HUES6 (cell line): Measurements from ENCODE around the gene SLFN11.
"Not testable (repeated sequence)": the region's sequence is repeated elsewhere in the genome, so short reads cannot be mapped to it uniquely, and the experiment has no call there.

Experiments
- H3K27ac ChIP-seq: 2 replicates; pipeline ENCODE4 v1.7.0; 2013; ENCODE audit warnings: low read depth, mild to moderate bottlenecking, low read length, inconsistent platforms
- H3K27me3 ChIP-seq: 2 replicates; pipeline ENCODE4 v1.6.1; 2013; ENCODE audit warnings: low read length; ENCODE audit not compliant: control insufficient read depth, insufficient read depth
- H3K36me3 ChIP-seq: 2 replicates; pipeline ENCODE4 v1.6.1; 2013; ENCODE audit warnings: low read length; ENCODE audit not compliant: control insufficient read depth, insufficient read depth
- H3K4me1 ChIP-seq: 2 replicates; pipeline ENCODE4 v1.6.1; 2013; ENCODE audit warnings: low read length; ENCODE audit not compliant: control insufficient read depth, insufficient read depth
- H3K4me3 ChIP-seq: 2 replicates; pipeline ENCODE4 v1.5.1; 2013; ENCODE audit warnings: low read depth, low read length
- H3K9ac ChIP-seq: one replicate; pipeline ENCODE4 v1.6.1; 2013; ENCODE audit warnings: mild to moderate bottlenecking, low read length
- H3K9me3 ChIP-seq: 2 replicates; pipeline ENCODE4 v1.6.1; 2013; ENCODE audit warnings: low read depth, low read length; ENCODE audit not compliant: control insufficient read depth, insufficient read depth

SLFN11 gene

DNA sequence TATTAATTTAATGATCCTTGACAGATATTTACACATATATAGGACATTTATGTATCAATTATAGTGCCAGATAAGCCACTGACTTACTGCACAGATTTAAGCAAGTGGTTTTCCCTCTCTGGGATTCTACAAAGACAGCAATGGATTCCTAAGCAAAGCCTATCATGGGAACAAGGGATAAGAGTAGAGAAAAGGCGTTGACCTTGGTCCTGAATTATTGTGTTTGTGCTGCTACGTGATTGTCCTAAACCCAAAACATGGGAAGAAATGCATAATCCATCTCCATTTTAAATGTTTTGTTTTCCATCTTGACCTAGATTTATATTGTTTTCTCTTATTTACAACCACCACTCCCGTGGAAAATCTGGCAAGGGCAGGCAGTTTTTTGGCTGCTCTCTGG is 14.0 kb downstream of the SLFN11 start:
- H3K9me3 ChIP-seq = no peaks in the 10 kb centered on the region
- H3K4me1 ChIP-seq = no peaks in the 10 kb centered on the region
- no peak overlapping the region for H3K27ac ChIP-seq
- no peak overlapping the region for H3K4me3 ChIP-seq
- H3K27me3 ChIP-seq = peaks cover 35% of the 10 kb centered on the region
- H3K36me3 ChIP-seq = no peaks in the 10 kb centered on the region
- no peak overlapping the region for H3K9ac ChIP-seq

DNA sequence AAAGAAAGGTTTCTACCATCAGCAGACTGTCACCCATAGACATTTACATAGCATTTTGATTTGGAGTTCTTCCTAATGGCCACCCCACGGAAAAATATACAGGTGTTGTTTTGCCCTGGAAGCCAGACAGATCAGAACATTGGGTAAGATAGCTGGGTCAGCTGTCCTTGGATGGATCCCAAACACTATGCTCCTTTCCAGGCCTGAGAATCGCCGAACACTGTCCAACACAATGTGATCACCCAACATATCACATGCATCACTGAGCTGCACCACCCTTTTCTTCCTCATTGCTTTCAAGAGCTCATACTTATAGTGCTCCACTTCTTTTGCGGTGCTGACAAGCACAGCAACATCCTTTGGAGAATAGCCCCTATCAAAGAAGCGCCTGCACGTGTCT is 21.1 kb downstream of the SLFN11 start:
- Histone ChIP-seq H3K4me1 (peaks cover 10% of the 10 kb centered on the region; the same call in 1 of the 2 replicates), H3K9ac (no peak overlapping the region), H3K4me3 (no peak overlapping the region), H3K36me3 (no peaks in the 10 kb centered on the region), H3K27me3 (peaks cover 10% of the 10 kb centered on the region; the same call in 1 of the 2 replicates), H3K9me3 (no peaks in the 10 kb centered on the region), H3K27ac (no peak overlapping the region)

DNA sequence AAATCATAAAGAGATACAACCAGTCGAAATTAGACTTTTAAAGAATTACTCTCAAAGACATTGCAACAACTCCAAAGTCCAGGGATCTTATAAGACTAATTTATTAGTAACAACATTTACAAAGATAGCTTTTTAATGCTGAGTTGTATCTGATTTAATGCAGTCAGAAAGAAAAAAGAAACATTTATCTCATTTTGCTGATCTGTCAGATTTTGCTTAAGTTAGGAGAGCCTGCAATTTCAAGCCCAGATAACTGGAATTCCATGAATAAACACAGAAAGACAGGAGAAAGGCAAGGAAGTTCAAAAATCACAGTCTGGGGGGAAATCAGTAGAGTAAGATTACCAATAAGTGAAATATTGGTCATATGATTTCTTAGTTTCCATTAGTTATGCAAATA is 22.9 kb downstream of the SLFN11 start:
- Histone ChIP-seq H3K9ac (no peak overlapping the region), H3K4me3 (no peak overlapping the region), H3K36me3 (no peaks in the 10 kb centered on the region), H3K4me1 (peaks cover 10% of the 10 kb centered on the region; the same call in 1 of the 2 replicates), H3K27ac (no peak overlapping the region), H3K9me3 (no peaks in the 10 kb centered on the region), H3K27me3 (peaks cover 28% of the 10 kb centered on the region)

DNA sequence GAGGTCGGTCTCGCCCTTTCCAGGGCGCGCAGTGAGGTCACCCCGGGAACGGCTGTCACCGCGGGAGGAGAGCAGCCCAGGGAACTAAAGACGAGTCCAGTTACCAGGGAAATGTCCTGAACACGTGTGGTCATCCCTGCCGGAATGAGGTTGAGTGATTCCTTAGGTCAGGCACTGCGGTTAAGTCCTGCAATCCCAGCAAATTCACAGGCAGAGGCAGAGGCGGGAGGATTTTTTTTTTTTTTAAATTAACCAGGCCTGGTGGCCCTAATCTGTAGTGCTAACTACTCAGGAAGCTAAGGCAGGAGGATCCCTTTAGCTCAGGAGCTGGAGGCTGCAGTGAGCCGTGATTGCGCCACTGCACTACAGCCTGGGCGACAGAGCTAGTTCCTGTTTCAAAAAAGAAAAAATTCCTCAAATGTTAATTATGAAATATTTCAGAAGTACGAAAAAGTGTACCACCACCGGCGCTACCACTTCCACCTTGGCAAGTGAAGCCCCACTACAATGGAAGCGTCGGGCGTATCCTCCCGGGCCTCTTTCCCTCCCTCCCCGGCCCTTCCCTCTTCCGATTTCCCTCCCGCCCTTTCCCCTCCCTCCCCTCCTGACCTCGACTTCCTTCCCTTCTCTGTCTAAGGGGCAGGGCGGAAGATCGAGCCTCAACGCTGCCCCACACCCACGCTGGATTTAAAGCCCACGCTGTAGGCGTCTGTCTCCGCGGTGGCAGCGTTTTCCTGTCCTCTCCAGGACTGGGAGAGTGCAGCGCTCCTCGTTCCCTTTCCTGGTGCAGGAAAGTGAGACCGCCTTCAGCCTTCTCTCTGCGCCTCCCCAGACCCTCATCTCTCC is 27.3 kb downstream of the SLFN11 start:
- peak overlapping the region; percentile 7 for H3K9ac ChIP-seq
- no peaks in the 10 kb centered on the region for H3K36me3 ChIP-seq
- peaks cover 57% of the 10 kb centered on the region for H3K27me3 ChIP-seq
- H3K4me1 ChIP-seq = 0 out of 2 replicates have a peak, but pooled peaks cover 4% of the 10 kb centered on the region
- peak overlapping the region; percentile 73 for H3K4me3 ChIP-seq
- no peak overlapping the region for H3K27ac ChIP-seq
- 0 out of 2 replicates have a peak, but pooled peaks cover 4% of the 10 kb centered on the region for H3K9me3 ChIP-seq

DNA sequence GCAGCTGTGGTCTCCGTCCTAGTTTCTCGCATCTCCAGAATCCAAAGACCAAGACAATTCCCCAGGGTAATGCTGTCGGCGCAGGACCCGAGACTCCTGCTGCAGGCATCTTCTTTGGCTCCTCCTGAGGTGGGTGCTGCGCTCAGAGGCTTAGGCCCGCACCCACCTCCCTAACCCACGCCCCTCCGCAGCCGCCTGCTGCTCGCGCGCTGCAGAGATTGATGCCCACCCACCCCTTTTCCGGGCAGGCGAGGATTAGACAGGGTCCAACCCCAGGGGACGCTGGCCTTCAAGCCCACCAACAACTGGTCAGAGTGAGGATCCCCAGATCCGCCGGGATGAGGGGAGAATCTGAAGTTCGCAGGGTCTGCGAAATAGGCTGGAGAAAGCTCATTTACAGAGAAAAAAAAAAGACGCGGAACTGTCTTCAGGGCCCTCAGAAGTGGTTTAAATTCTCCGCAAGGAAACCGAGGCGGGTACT is 27.9 kb downstream of the SLFN11 start:
- Histone ChIP-seq H3K9ac (no peak overlapping the region), H3K4me3 (peak overlapping the region; percentile 73), H3K27me3 (peaks cover 57% of the 10 kb centered on the region), H3K36me3 (no peaks in the 10 kb centered on the region), H3K4me1 (no peaks in the 10 kb centered on the region), H3K27ac (no peak overlapping the region), H3K9me3 (0 out of 2 replicates have a peak, but pooled peaks cover 4% of the 10 kb centered on the region)

DNA sequence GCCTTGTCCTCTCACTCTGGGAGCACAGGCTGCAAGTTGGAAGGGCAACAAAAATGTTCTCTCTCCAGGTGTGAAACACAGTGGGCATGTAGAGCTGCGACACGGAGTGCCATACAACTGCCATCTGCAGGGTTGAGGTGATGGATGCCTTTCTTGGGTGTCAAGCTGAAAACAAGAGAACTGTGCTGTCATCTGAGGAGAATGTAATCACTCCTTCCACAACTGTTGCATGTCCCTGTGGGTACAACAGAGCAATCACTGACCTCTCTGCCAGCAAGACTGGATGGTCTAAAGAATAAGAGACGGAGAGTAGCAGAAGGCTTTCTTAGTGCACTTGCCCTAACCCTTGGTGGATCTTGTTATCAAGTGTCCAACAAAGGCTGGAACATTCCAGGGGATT is 29.2 kb downstream of the SLFN11 start:
- Histone ChIP-seq H3K27ac (no peak overlapping the region), H3K9me3 (0 out of 2 replicates have a peak, but pooled peaks cover 4% of the 10 kb centered on the region), H3K27me3 (peaks cover 57% of the 10 kb centered on the region), H3K4me3 (no peak overlapping the region), H3K36me3 (no peaks in the 10 kb centered on the region), H3K9ac (no peak overlapping the region), H3K4me1 (no peaks in the 10 kb centered on the region)

DNA sequence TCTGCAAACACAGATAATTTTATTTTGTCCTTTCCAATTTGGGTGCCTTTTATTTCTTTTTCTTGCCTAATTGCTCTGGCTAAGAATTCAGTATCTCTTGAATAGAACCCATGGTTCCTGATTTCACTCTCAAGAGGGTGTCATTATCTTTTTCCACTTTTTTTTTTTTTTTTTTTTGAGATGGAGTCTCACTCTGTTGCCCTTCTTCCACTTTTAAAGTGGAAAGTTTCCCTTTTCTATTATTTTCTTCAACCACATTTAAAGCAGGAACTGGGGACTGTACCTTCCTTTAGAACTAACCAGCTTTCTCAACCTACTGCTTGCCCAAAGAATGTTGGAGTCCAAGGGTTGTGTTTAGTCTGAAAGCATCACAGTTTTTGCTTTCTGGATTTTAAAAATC is 31.1 kb downstream of the SLFN11 start:
- no peak overlapping the region for H3K4me3 ChIP-seq

DNA sequence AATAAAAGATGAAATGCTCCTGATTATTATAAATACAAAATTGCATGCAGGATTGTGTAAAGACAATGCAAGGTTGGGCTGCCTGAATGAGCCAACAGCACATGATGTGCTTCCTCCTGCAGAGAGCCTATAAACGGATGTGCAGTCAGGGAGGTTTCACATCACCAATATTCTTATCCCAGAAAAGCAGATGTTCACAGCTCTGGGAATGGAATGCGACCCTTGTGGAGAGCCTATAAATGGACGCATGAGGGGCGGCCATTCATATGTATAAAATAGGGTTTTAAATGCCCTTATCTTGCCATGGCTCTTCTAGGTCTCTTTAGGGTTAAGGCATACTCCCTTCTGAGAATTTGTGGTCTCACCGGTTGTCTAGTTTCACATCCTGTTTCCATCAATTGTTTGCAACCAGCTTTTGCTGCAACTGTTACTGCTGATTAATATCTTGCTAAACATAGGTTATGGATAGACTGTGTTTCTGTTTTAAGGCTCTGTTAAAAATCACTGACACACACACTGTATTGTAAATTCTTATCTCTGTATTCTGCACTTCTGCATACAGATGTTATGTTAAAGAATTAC is 31.9 kb downstream of the SLFN11 start:
- Histone ChIP-seq H3K4me3 (no peak overlapping the region), H3K27ac (no peak overlapping the region)

More for the DNA sequence above, 31.1 kb downstream of the SLFN11 start:
- Histone ChIP-seq H3K9ac (no peak overlapping the region), H3K9me3 (0 out of 2 replicates have a peak, but pooled peaks cover 4% of the 10 kb centered on the region), H3K27me3 (peaks cover 47% of the 10 kb centered on the region), H3K4me1 (no peaks in the 10 kb centered on the region), H3K27ac (no peak overlapping the region), H3K36me3 (no peaks in the 10 kb centered on the region)

DNA sequence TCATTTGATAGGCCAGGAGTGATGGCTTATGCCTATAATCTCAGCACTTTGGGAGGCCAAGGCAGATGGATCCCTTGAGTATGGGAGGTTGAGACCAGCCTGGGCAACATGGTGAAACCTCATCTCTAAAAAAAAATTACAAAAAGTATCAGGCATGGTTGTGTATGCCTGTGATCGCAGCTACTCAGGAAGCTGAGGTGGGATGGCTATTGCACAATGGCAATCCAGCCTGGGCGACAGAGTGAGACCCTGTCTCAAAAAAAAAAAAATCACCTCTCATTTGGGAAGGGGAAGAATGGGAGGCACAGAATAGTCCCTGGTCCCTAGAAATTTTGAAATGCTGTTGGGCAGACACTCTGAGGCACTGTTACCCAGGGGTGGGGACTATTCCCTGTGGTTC is 35.2 kb downstream of the SLFN11 start:
- Histone ChIP-seq H3K9ac (no peak overlapping the region), H3K27me3 (peaks cover 8% of the 10 kb centered on the region; the same call in 1 of the 2 replicates), H3K4me3 (no peak overlapping the region), H3K4me1 (no peaks in the 10 kb centered on the region), H3K27ac (no peak overlapping the region), H3K36me3 (no peaks in the 10 kb centered on the region), H3K9me3 (0 out of 2 replicates have a peak, but pooled peaks cover 4% of the 10 kb centered on the region)

More for the DNA sequence above, 31.9 kb downstream of the SLFN11 start:
- Histone ChIP-seq H3K9ac (no peak overlapping the region), H3K36me3 (no peaks in the 10 kb centered on the region), H3K9me3 (0 out of 2 replicates have a peak, but pooled peaks cover 4% of the 10 kb centered on the region), H3K4me1 (no peaks in the 10 kb centered on the region), H3K27me3 (peaks cover 40% of the 10 kb centered on the region)

DNA sequence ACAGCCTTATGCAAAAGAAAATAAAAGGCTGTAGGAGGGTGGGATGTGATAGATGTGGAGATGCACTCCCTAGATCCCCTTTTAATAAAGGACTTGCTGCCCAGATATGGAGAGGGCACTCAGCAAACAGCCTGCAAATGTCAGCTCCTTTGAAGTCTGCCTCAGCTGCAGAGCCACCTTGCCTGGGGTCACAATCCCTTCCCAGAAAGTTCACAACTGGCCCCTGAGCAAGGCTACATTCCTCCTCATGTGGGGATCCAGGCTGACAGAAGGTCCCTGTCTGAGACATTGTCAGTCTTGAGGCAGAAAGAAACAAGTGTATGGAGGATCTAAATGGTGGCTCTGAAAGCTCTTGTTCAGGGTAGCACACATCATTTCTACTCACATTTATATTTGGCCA is 36.1 kb downstream of the SLFN11 start:
- H3K27ac ChIP-seq = no peak overlapping the region
- H3K36me3 ChIP-seq = no peaks in the 10 kb centered on the region
- H3K4me3 ChIP-seq = no peak overlapping the region
- no peak overlapping the region for H3K9ac ChIP-seq
- H3K9me3 ChIP-seq = 0 out of 2 replicates have a peak, but pooled peaks cover 4% of the 10 kb centered on the region
- no peaks in the 10 kb centered on the region; the same call in 1 of the 2 replicates for H3K27me3 ChIP-seq
- no peaks in the 10 kb centered on the region for H3K4me1 ChIP-seq

DNA sequence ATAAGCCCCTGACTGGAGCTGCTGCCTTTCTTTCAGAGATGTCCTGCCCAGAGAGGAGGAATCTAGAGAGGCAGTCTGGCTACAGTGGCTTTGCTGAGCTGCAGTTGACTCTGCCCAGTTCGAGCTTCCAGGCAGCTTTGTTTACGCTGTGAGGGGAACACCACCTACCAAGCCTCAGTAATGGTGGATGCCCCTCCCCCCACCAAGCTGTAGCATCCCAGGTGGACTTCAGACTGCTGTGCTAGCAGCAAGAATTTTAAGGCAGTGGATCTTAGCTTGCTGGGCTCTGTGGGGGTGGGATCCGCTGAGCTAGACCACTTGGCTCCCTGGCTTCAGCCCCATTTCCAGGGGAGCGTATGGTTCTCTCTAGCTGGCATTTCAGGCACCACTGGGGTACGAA is 39.8 kb downstream of the SLFN11 start:
- H3K36me3 ChIP-seq, H3K27me3 ChIP-seq, H3K4me3 ChIP-seq, H3K9ac ChIP-seq, H3K4me1 ChIP-seq, H3K9me3 ChIP-seq, H3K27ac ChIP-seq: not testable (repeated sequence)
